GM18517 (cell line): ENCODE measurements around the gene FMO5.
"Not testable (repeated sequence)": the region's sequence is repeated elsewhere in the genome, so short reads cannot be mapped to it uniquely, and the experiment has no call there.

ENCODE experiments used
- ATAC-seq: cut with Tn5 transposase; IDR thresholded peaks from one replicate; pipeline ENCODE4 v1.9.1; 2021; ENCODE audit warnings: mild to moderate bottlenecking, moderate library complexity; ENCODE audit not compliant: unreplicated experiment

The FMO5 gene

GRCh38 chr1:147238925-147239820, 14.0 kb upstream of the FMO5 start:
- no peak for ATAC-seq

GRCh38 chr1:147238053-147238902, 13.1 kb upstream of the FMO5 start:
- ATAC-seq = no peak

GRCh38 chr1:147236959-147237791, 12.0 kb upstream of the FMO5 start:
- no peak for ATAC-seq

DNA sequence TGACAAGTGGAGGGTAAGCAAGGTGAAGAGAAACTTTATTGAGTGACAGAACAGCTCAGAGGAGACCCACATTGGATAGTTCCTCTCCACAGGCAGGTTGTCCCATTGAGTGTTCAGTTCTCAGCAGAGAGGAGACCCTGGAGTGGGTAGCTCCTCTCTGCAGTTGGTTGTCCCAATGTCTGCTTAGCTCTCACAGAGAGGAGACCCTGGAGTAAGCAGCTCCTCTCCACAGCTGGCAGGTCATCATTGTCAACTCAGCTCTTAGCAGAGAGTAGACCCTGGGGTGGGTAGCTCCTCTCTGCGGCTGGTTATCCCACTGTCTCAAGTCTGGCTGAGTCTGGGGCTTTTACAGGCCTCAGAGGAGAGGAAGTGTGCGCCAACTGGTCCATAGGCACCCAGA, 11.3 kb upstream of the FMO5 start:
- no peak for ATAC-seq

GRCh38 chr1:147235822-147236221, 10.7 kb upstream of the FMO5 start:
- no peak for ATAC-seq

- ATAC-seq = not testable (repeated sequence)
Observed at GRCh38 chr1:147233903-147234302, 8.8 kb upstream of the FMO5 start.

- ATAC-seq = not testable (repeated sequence)
Observed at GRCh38 chr1:147231032-147231431, 5.9 kb upstream of the FMO5 start.

DNA sequence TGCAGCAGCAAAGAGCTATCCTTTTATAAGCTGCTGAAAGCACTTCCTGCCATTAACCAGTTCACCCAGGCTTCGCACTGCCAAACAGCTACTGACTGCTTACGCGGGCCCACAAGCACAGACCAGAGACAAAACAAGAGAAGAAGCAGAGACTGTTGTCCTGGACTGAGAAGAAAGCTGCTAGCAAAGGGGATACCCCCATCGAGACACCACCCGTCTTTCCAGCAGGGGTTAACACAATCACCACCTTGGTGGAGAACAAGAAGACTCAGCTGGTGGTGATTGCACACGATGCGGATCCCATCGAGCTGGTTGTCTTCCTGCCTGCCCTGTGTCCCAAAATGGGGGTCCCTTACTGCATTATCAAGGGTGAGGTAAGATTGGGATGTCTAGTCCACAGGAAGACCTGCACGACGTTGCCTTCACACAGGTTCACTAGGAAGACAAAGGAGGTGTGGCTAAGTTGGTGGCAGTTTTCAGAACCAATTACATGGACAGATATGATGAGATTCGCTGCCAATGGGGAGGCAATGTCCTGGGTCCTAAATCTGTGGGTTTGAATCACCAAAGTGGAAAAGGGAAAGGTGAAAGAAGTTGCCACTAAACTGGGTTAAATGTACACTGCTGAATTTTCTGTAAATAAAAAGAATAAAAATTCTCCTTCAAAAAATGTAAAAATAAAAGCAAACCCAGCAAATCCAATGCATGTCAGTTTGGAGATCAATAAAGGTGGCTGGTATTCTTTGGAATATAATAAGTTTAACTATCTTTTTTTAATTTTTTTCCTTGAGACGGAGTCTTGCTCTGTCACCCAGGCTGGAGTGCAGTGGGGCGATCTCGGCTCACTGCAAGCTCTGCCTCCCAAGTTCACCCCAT, 1.2 kb downstream of the FMO5 start:
- ATAC-seq = no peak

DNA sequence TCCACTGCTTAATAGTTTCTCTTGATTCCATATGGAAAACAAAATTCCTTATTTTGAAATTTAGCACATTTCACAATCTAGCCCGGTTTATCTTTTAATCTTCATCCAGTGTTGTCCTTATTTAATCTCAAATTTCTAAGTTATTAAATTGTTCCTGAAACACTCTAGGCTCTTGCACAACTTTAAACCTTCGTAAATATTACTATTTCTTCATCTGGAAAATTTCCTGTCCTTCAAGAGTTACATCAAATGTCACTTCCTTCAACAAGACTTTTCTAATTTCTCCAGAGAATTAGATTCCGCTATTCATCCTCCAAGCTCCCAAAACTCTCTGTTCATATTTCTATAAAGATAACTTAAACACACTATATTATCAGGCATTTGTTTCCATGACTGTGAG, 6.5 kb downstream of the FMO5 start:
- no peak for ATAC-seq

GRCh38 chr1:147217141-147217540, 8.0 kb downstream of the FMO5 start:
- ATAC-seq = no peak

DNA sequence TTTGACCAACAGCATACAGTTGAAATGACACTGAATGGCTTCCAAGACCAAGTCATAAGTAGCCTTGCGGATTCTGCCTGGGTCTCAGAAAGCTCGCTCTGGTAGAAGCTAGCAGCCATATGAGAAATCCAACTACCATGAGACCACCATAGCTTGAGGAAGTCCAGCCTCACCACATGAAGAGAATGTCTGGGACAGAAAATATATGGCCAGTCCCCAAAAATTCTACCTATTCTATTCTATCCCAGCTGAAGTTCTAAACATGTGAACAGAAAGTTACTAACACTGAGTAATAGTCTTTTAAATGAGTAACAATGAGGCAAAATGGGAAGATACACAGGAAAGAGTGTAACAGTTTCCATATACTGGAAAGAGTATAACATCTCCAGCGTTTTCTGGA, 9.0 kb downstream of the FMO5 start:
- ATAC-seq = no peak

- no peak for ATAC-seq
Observed at GRCh38 chr1:147215540-147215916, 9.6 kb downstream of the FMO5 start.

DNA sequence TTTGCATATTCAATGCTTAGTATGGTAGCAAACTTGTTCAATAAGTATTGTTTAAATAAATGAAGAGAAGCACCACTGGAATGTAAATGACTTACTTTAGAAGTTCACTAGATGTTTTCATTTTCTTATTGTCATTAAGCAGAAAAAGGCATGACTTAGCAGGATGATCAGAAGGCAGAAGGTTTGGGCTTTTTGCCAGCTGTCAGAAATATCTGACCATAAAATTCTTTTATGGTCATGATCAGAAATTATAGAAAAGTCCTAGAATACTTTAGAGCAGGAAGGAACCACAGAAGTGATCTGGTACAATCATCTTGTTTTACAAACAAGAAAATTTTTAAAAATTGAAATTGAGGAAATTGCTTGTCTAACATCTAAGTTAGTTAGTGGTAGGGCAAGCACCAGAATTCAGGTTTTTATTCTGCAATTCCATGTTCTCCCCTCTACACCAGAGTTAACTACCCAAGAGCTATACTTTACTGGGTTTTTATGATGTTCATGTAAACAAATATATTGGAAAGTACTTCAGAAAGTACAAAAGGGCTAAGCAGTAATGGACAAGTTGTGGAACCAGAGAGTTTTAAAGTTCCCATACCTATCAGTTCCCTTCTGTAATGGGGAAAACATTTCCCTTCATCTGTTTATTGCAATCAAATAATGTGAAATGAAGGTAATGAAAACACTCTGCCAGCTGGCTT, 10.1 kb downstream of the FMO5 start:
- no peak for ATAC-seq

DNA sequence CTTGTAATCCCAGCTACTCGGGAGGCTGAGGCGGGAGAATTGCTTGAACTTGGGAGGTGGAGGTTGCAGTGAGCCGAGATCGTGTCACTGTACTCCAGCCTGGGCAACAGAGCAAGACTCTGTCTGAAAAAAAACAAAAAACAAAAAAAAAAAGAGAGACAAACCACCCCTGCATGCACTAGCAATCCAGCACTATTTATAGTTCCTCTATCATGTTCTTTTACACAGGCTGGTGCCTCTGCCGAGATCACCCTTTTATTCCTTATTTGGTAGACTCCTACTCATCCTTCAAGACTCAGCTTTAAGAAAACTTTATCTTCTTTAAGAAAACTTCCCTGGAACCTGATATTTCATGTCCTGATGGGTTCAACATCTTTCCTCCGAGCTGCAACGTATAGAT, 10.8 kb downstream of the FMO5 start:
- no peak for ATAC-seq

GRCh38 chr1:147213271-147213670, 11.9 kb downstream of the FMO5 start:
- no peak for ATAC-seq

DNA sequence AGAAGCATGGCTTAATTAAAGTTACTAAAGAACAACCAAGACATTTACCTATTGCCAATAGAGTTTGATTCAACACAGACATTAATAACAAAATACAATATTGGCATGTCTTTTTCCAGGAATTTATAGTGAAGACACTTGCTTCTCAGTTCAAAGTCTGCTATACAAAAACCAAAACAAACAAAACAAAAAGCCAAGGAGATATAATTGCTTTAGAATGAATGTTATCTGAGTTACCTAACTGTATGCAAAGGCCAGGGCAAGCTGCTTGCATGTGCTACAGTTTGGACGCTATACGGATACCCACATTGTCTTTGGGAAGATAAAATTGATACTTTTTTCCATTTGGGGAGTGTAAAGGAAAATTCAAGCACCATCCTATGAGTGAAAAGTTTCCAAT, 13.6 kb downstream of the FMO5 start:
- ATAC-seq = no peak

DNA sequence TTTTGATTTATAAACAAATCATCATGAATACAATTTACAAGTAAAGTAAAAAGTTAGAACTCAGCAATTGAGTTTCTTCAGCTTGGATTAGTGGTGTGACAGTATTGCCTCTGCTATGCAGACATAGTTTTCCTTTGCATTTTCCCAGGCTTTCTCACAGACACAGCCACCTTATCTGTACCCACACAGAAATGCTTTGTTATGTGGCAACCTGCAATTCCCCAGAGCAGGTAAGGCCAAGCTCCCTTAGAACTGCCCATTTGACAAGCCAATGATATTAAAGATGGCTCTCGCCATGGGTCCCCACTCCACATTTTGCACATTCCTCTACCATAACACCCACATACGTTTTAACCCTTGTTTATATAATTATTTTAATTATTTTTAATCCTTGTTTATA, 14.2 kb downstream of the FMO5 start:
- no peak for ATAC-seq

DNA sequence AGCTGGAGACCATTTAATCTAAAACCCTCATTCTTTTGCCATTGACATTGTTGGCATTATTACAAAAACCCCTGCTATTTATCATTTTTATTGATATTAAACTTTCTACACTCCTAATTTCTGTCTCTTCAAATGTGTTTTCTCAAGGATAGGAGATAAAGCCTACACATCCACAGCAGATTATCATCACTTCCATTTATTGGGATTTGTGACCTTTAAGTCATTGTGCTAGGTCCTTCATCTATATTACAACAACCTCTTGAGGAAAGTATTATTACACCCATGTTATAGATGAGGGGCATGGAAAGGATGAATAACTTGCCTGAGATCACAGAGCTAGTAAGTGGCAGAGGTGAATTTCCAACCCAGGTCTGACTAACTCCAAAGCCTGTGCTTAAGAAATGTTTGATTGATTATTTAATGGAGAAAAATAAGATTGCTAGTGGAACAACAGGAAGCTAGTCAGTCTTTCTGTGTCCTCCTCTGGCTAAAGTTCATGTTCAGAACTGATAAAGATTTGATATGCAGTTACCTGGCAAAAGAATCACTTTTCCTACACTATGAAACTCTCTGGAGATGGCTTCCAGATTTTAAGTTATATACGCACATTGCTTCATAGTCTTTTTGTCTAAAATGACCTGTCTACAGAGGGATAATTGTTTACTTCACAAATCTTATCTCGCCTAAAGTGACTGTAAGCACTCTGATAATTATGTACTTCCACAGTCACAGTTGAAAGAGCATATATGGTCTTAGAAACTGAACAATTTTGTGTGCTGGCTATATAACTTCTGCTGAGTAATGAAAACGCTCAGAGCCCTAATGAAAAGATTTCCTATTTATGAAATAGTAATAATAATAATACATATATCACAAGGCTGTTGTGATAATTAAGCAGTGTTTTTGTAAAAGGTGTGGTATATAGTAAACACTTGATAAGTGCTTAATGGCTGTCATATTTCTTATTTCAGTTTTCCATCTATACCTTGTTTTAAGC, 15.0 kb downstream of the FMO5 start:
- no peak for ATAC-seq
